GM12878 (cell line): ENCODE results near the gene R3HDM2. TPM values are rescaled to one million over a fixed set of nuclear protein-coding genes. Genes with fewer than 3 reads are reported as not detected.

ENCODE experiments used
- ATAC-seq: fragments of 200-7000 bp; cut with Tn5 transposase; 3 replicates; pipeline ENCODE4 v1.9.1; 2020; ENCODE audit warnings: mild to moderate bottlenecking, moderate library complexity
- BruUV-seq: library from RNA; stranded (reverse); fragments of 400-500 nt; replicated peaks from 2 replicates; lab custom pipeline; 2021; lab: Mats Ljungman, UMichigan
- CTCF ChIA-PET: fragments of 300-600 bp; sonication (Branson Sonifier 250); formaldehyde crosslinking; extraction: SDS; loops from one replicate; lab custom pipeline; 2021; ENCODE audit warnings: inconsistent platforms; lab: Yijun Ruan, JAX
- POLR2A ChIA-PET: fragments of 350-600 bp; formaldehyde crosslinking; extraction: SDS; loops from one replicate; lab custom pipeline; 2021; ENCODE audit warnings: inconsistent platforms; lab: Charles Lee
- RAD21 ChIA-PET: fragments of 300-600 bp; sonication (Branson Sonifier 250); formaldehyde crosslinking; loops from one replicate; lab custom pipeline; 2023; ENCODE audit warnings: antibody characterized with exemption; ENCODE audit not compliant: unreplicated experiment; lab: Charles Lee
- SMC1A ChIA-PET: fragments of 300-600 bp; sonication (Branson Sonifier 250); formaldehyde crosslinking; loops from one replicate; lab custom pipeline; 2023; ENCODE audit not compliant: unreplicated experiment, uncharacterized antibody; lab: Charles Lee
- DNase-seq: peaks from one replicate; pipeline ENCODE4 v3.0.0-alpha.2; 2011; ENCODE audit warnings: low read depth, low spot score
- FAIRE-seq: peaks from 3 replicates; lab custom pipeline; 2011; peaks lifted over from hg19 to GRCh38; lab: Jason Lieb, UNC
- H2AFZ ChIP-seq: 2 replicates; pipeline ENCODE4 v1.6.0; 2011; ENCODE audit warnings: low read depth, low read length, control low read depth; ENCODE audit not compliant: control insufficient read depth
- H3K27ac ChIP-seq: 2 replicates; pipeline ENCODE4 v1.5.1; 2011; ENCODE audit warnings: control low read depth; ENCODE audit not compliant: control insufficient read depth, insufficient read depth
- H3K27me3 ChIP-seq, 2 experiments: replicated peaks in 1 of 2; 2 replicates each; pipeline versions ENCODE4 v1.6.0 to v1.6.1; 2011; ENCODE audit warnings: low read length in 1 of 2; ENCODE audit not compliant: control insufficient read depth in 2 of 2, insufficient read depth in 2 of 2
- H3K36me3 ChIP-seq, 2 experiments: 2 replicates each; pipeline ENCODE4 v1.5.1; 2011; ENCODE audit warnings: low read length in 1 of 2; ENCODE audit not compliant: control insufficient read depth in 2 of 2, insufficient read depth in 2 of 2
- H3K4me1 ChIP-seq: 2 replicates; pipeline ENCODE4 v1.6.1; 2011; ENCODE audit warnings: mild to moderate bottlenecking, low read length, moderate library complexity, mixed read lengths; ENCODE audit not compliant: control insufficient read depth, insufficient read depth
- H3K4me2 ChIP-seq: 2 replicates; pipeline ENCODE4 v1.6.0; 2011; ENCODE audit warnings: control low read depth; ENCODE audit not compliant: control insufficient read depth, insufficient read depth
- H3K4me3 ChIP-seq: fragments of 200-600 bp; sonication (generic); 2 replicates; pipeline ENCODE4 v1.5.1; 2016
- H3K79me2 ChIP-seq: 2 replicates; pipeline ENCODE4 v1.6.0; 2011; ENCODE audit warnings: low read length; ENCODE audit not compliant: control insufficient read depth, insufficient read depth
- H3K9ac ChIP-seq: 2 replicates; pipeline ENCODE4 v1.8.0; 2011; ENCODE audit warnings: low read length, control low read depth, mixed read lengths; ENCODE audit not compliant: control insufficient read depth, insufficient read depth
- H3K9me3 ChIP-seq: replicated peaks from 3 replicates; pipeline ENCODE4 v1.5.1; 2011; ENCODE audit warnings: mild to moderate bottlenecking, low read length; ENCODE audit not compliant: control insufficient read depth, insufficient read depth
- H4K20me1 ChIP-seq: 2 replicates; pipeline ENCODE4 v1.6.0; 2011; ENCODE audit not compliant: control insufficient read depth, insufficient read depth
- BCLAF1 ChIP-seq: fragments of 450-650 bp; IDR thresholded peaks from 2 replicates; pipeline ENCODE4 v1.6.1; 2017; ENCODE audit warnings: antibody characterized with exemption, mild to moderate bottlenecking, moderate library complexity
- SUZ12 ChIP-seq: fragments of 200-600 bp; sonication (generic); IDR thresholded peaks from one replicate; pipeline ENCODE4 v1.6.1; 2018; ENCODE audit warnings: antibody characterized with exemption, mild to moderate bottlenecking; ENCODE audit not compliant: unreplicated experiment
- WGBS: methylation state at CpG from one replicate; pipeline ENCODE4 v1.1.6; 2016; ENCODE audit warnings: low lambda C conversion rate; ENCODE audit not compliant: insufficient replicate concordance, insufficient coverage; ENCODE audit errors: missing lambda C conversion rate; 5-methylcytosine and 5-hydroxymethylcytosine counted together
- in situ Hi-C: fragments of 300-500 bp; cut with MboI; formaldehyde crosslinking; loops from 9 replicates; pipeline ENCODE4 v1.14.3; 2018; ENCODE audit warnings: mixed read lengths
- intact Hi-C: fragments of 100-400 bp; cut with micrococcal nuclease; formaldehyde crosslinking; loops from one replicate; pipeline ENCODE4 v1.14.2; 2022; ENCODE audit not compliant: unreplicated experiment
- polyA plus RNA-seq, 11 experiments: library from polyadenylated mRNA; depleted of rRNA in 4 of 11; unstranded in 6 of 11; stranded (reverse) in 5 of 11; fragments of >200 nt; fragmentation: Nextera tagmentation in 4 of 11; fragmentation: Illumina TruSeq in 1 of 11; extraction: Ambion mirVana in 4 of 11; extraction: Trizol in 1 of 11; gene quantifications; 1 replicate in 1 of 11; 2 replicates in 10 of 11; pipeline versions ENCODE4 v1.2.1 to v1.2.3, GENCODE V29; 2011 to 2016; ENCODE audit warnings: inconsistent platforms in 2 of 11, missing spikeins in 2 of 11, low read depth in 1 of 11
- total RNA-seq, 4 experiments: library from RNA; depleted of rRNA in 3 of 4; stranded (reverse); fragments of >200 nt in 3 of 4; fragmentation: Illumina TruSeq in 1 of 4; extraction: Trizol in 1 of 4; gene quantifications; 2 replicates each; pipeline versions ENCODE4 v1.2.1 to v1.2.3, GENCODE V29; 2013 to 2021

Gene R3HDM2
- total and polyA plus RNA-seq, 10 of the 15 experiments (the other 5 are each of a cell fraction or from before 2014, with no cell fraction given) = 4.6 to 26.1 (median 11.2) TPM

- RAD21 ChIA-PET = interaction anchor here (0.9 kb wide), 1 partner anchor 22 kb away, joined by 3 read pairs; no protein-coding TSS in a partner anchor
- H3K27ac ChIP-seq = no peak overlapping the region
- intact Hi-C loops (no loop called here), in situ Hi-C loops (no loop called here)
- FAIRE-seq (no peak), ATAC-seq (no peak)
- POLR2A ChIA-PET = interaction anchor here (1.1 kb wide), 1 partner anchor 9 kb away, joined by 4 read pairs; the partner anchor contains the start of gene SHMT2
- SMC1A ChIA-PET = interaction anchor here (2.3 kb wide), 1 partner anchor 10 kb away, joined by 10 read pairs; the partner anchor contains the start of gene SHMT2
- H3K4me3 ChIP-seq = no peak overlapping the region
- peaks cover 34 to 42% of the 10 kb centered on the region in 2 experiments for H3K27me3 ChIP-seq
- H3K9me3 ChIP-seq = no peaks in the 10 kb centered on the region
- H4K20me1 ChIP-seq = no peaks in the 10 kb centered on the region
- peaks cover 13% of the 10 kb centered on the region for H3K4me1 ChIP-seq
- no peak overlapping the region for H3K4me2 ChIP-seq
- no peak overlapping the region for H2AFZ ChIP-seq
- no peaks in the 10 kb centered on the region for H3K79me2 ChIP-seq
- H3K9ac ChIP-seq = no peak overlapping the region
- peak; percentile 44 for TF ChIP-seq SUZ12
- no peak for TF ChIP-seq BCLAF1
- TF ChIP-seq, all 136 proteins: peak for 1
- 5% methylated on average over 24 of the region's 38 CpGs for WGBS
- no TSS peak for BruUV-seq
- CTCF ChIA-PET = interaction anchor here (0.9 to 1.2 kb wide), 2 partner anchors 9 to 22 kb away, joined by 5 to 7 read pairs; partner anchors contain the start of gene SHMT2
- no peaks in the 10 kb centered on the region for H3K36me3 ChIP-seq
- DNase-seq = no peak
Observed at GRCh38 chr12:57219993-57220754, 210.7 kb downstream of the R3HDM2 start.
